HG02588 (cell line): ENCODE results near the gene NPSR1.
"Not testable (repeated sequence)": the region's sequence is repeated elsewhere in the genome, so short reads cannot be mapped to it uniquely, and the experiment has no call there.

ENCODE experiments used
- ATAC-seq: cut with Tn5 transposase; IDR thresholded peaks from one replicate; pipeline ENCODE4 v1.9.1; 2021; ENCODE audit warnings: mild to moderate bottlenecking, moderate library complexity; ENCODE audit not compliant: unreplicated experiment

NPSR1 gene

GRCh38 chr7:34657632-34658268 lies at the start of gene NPSR1:
Gene NPSR1, plus strand, starts transcription at chr7:34658218. Its CDS starts 195 bp downstream, at chr7:34658413.
- ATAC-seq = no peak

GRCh38 chr7:34612661-34613060 lies 45.4 kb upstream of the NPSR1 start:
- no peak for ATAC-seq

- ATAC-seq = no peak
Measured at GRCh38 chr7:34620425-34620824, 37.6 kb upstream of the NPSR1 start.

- no peak for ATAC-seq
Measured at GRCh38 chr7:34622182-34622581, 35.8 kb upstream of the NPSR1 start.

GRCh38 chr7:34622771-34623250 lies 35.2 kb upstream of the NPSR1 start:
- no peak for ATAC-seq

GRCh38 chr7:34628618-34629017 lies 29.4 kb upstream of the NPSR1 start:
- ATAC-seq = not testable (repeated sequence)

GRCh38 chr7:34652809-34653208 lies 5.2 kb upstream of the NPSR1 start:
- ATAC-seq = no peak

GRCh38 chr7:34653787-34654186 lies 4.2 kb upstream of the NPSR1 start:
- ATAC-seq = no peak

- no peak for ATAC-seq
Measured at GRCh38 chr7:34655384-34655783, 2.6 kb upstream of the NPSR1 start.

GRCh38 chr7:34656041-34656440 lies 2.0 kb upstream of the NPSR1 start:
- ATAC-seq = no peak

GRCh38 chr7:34659472-34660075 lies 1.6 kb downstream of the NPSR1 start:
- ATAC-seq = no peak

GRCh38 chr7:34662058-34662708 lies 4.2 kb downstream of the NPSR1 start:
- no peak for ATAC-seq

GRCh38 chr7:34664755-34665154 lies 6.7 kb downstream of the NPSR1 start:
- no peak for ATAC-seq

- no peak for ATAC-seq
Measured at GRCh38 chr7:34672430-34672829, 14.4 kb downstream of the NPSR1 start.

GRCh38 chr7:34673066-34673465 lies 15.0 kb downstream of the NPSR1 start:
- no peak for ATAC-seq

- peak; percentile 64 for ATAC-seq
Measured at GRCh38 chr7:34675749-34676374, 17.8 kb downstream of the NPSR1 start.

- ATAC-seq = no peak
Measured at GRCh38 chr7:34677491-34677890, 19.5 kb downstream of the NPSR1 start.

GRCh38 chr7:34687529-34687928 lies 29.5 kb downstream of the NPSR1 start:
- no peak for ATAC-seq

- no peak for ATAC-seq
Measured at GRCh38 chr7:34696415-34696814, 38.4 kb downstream of the NPSR1 start.

- ATAC-seq = no peak
Measured at GRCh38 chr7:34709771-34710170, 51.8 kb downstream of the NPSR1 start.

- ATAC-seq = no peak
Measured at GRCh38 chr7:34718867-34719266, 60.8 kb downstream of the NPSR1 start.

- ATAC-seq = no peak
Measured at GRCh38 chr7:34719636-34720035, 61.6 kb downstream of the NPSR1 start.
